Gastrocnemius medialis (tissue), 4 donors: Measurements from ENCODE around the gene GABARAPL2. TPM values are rescaled to one million over a fixed set of nuclear protein-coding genes. Genes with fewer than 3 reads are reported as not detected.
"Not testable (repeated sequence)": the region's sequence is repeated elsewhere in the genome, so short reads cannot be mapped to it uniquely, and the experiment has no call there.

ENCODE experiments used
- ATAC-seq, 2 donors: fragments of 150-250 bp; one replicate each; pipeline ENCODE4 v1.9.1; 2016
- DNase-seq, 2 donors: peaks; one replicate each; pipeline ENCODE4 v3.0.0-alpha.2; 2019
- H3K27ac ChIP-seq, 4 donors: fragments of 200-600 bp; sonication (generic); 1 replicate in 1 of 4; 2 replicates in 3 of 4; pipeline ENCODE4 v1.5.1; 2016 to 2018; ENCODE audit warnings: mild to moderate bottlenecking in 2 of 4, moderate library complexity in 1 of 4
- H3K27me3 ChIP-seq, 3 donors: fragments of 200-600 bp; sonication (generic) in 2 of 3; 1 replicate in 1 of 3; 2 replicates in 2 of 3; pipeline versions ENCODE4 v1.5.1 to v1.6.0; 2016 to 2019; ENCODE audit warnings: mild to moderate bottlenecking in 1 of 3, moderate library complexity in 1 of 3
- H3K36me3 ChIP-seq, 2 donors: fragments of 200-600 bp; sonication (generic) in 1 of 2; one replicate each; pipeline ENCODE4 v1.5.1; 2017 to 2018
- H3K4me1 ChIP-seq, 2 donors: fragments of 200-600 bp; sonication (generic) in 1 of 2; one replicate each; pipeline ENCODE4 v1.5.1; 2016 to 2017; ENCODE audit warnings: mild to moderate bottlenecking in 2 of 2
- H3K4me3 ChIP-seq, 4 donors: fragments of 200-600 bp; sonication (generic) in 3 of 4; 1 replicate in 1 of 4; 2 replicates in 3 of 4; pipeline ENCODE4 v1.5.1; 2016 to 2019; ENCODE audit warnings: mild to moderate bottlenecking in 2 of 4
- H3K9me3 ChIP-seq, 3 donors: fragments of 200-600 bp; sonication (generic) in 2 of 3; 1 replicate in 1 of 3; 2 replicates in 2 of 3; pipeline ENCODE4 v1.5.1; 2016 to 2019
- POLR2A ChIP-seq, 2 donors: fragments of 450-650 bp; IDR thresholded peaks; one replicate each; pipeline ENCODE4 v1.6.1; 2017; ENCODE audit warnings: antibody characterized with exemption in 2 of 2, mild to moderate bottlenecking in 2 of 2, moderate library complexity in 2 of 2
- in situ Hi-C, 4 donors: fragments of 200-750 bp; cut with MboI; loops; one replicate each; pipeline versions ENCODE4 v1.15.0 to v1.8.0; 2017; ENCODE audit warnings: low sequenced_read_pairs in 4 of 4
- intact Hi-C: fragments of 100-400 bp; cut with DNase I; formaldehyde crosslinking; loops from one replicate; pipeline ENCODE4 v1.15.1; 2023; ENCODE audit warnings: low total_unique reads
- total RNA-seq, 4 donors: library from RNA; depleted of rRNA; stranded (reverse); fragments of >200 nt; gene quantifications; one replicate each; pipeline versions ENCODE4 v1.1.0 to v1.2.3, GENCODE V29; 2016
- TF ChIP-seq, protein P1 (sequence below), 5 experiments: fragments of 450-650 bp in 3 of 5; fragments of 200-600 bp in 2 of 5; sonication (generic) in 2 of 5; IDR thresholded peaks in 4 of 5; conservative IDR thresholded peaks in 1 of 5; 1 replicate in 4 of 5; 2 replicates in 1 of 5; pipeline ENCODE4 v1.5.1; 2016 to 2019; ENCODE audit warnings: antibody characterized with exemption in 5 of 5, mild to moderate bottlenecking in 3 of 5, moderate library complexity in 3 of 5

Gene GABARAPL2
- total RNA-seq, 4 donors from 2014 or later, result 92.2 to 137 (median 117) TPM

DNA sequence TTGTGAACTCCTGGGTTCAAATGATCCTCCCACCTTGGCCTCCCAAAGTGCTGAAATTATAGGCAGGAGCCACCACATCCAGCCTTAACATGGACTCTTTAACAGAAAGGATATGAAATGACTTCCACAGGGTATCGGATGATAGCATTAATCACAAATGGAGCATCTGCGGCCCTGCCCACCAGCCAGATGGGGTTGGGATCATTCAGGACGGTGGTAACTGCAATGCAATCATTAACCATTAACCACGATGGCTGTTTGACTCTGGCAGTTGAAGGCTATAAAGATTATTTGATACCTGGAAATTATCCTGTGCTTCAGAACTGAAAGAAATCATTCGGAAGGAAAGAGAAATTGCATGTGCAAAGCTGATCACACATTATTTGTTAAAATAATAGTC lies 24.9 kb upstream of the GABARAPL2 start:
- peaks cover 0 to 5% of the 10 kb centered on the region in 2 donors for H3K36me3 ChIP-seq
- H3K27ac ChIP-seq, result no peak overlapping the region
- no peaks in the 10 kb centered on the region for H3K27me3 ChIP-seq
- no peak overlapping the region for H3K4me3 ChIP-seq
- intact Hi-C loops (no loop called here), in situ Hi-C loops (no loop called here)
- DNase-seq (no peak), ATAC-seq (no peak)
- no peaks in the 10 kb centered on the region for H3K9me3 ChIP-seq
- TF ChIP-seq POLR2A (IDR thresholded peaks at IDR 0.05), result no peak
- TF ChIP-seq, protein P1, sequence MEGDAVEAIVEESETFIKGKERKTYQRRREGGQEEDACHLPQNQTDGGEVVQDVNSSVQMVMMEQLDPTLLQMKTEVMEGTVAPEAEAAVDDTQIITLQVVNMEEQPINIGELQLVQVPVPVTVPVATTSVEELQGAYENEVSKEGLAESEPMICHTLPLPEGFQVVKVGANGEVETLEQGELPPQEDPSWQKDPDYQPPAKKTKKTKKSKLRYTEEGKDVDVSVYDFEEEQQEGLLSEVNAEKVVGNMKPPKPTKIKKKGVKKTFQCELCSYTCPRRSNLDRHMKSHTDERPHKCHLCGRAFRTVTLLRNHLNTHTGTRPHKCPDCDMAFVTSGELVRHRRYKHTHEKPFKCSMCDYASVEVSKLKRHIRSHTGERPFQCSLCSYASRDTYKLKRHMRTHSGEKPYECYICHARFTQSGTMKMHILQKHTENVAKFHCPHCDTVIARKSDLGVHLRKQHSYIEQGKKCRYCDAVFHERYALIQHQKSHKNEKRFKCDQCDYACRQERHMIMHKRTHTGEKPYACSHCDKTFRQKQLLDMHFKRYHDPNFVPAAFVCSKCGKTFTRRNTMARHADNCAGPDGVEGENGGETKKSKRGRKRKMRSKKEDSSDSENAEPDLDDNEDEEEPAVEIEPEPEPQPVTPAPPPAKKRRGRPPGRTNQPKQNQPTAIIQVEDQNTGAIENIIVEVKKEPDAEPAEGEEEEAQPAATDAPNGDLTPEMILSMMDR (IDR thresholded peaks at IDR 0.05 in 4 of 5, conservative IDR thresholded peaks at IDR 0.05 in 1 of 5), result no peak
- H3K4me1 ChIP-seq, result no peaks in the 10 kb centered on the region

DNA sequence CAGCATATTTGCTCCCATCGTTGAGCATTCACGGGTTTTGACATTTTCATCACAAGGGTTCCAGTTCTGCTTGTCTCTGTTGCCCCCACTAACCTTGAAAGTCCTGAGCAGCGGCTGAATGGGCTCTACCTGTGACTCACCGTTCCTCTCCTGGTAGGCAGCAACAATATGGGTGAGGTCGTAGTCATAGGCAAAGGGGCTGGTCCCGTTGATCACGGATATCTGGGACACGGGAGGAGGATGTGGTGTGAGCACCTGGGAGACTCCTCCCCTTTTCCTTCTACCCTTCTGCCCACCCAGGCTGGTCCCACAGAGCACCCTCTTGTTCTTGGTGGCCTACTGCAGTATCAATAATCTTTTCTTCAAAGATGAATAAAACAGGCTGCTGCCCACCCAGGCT lies 23.7 kb upstream of the GABARAPL2 start:
- in situ Hi-C loops, intact Hi-C loops, H3K27ac ChIP-seq, H3K4me3 ChIP-seq, H3K4me1 ChIP-seq, DNase-seq, H3K36me3 ChIP-seq, ATAC-seq, H3K9me3 ChIP-seq, H3K27me3 ChIP-seq: not testable (repeated sequence)

DNA sequence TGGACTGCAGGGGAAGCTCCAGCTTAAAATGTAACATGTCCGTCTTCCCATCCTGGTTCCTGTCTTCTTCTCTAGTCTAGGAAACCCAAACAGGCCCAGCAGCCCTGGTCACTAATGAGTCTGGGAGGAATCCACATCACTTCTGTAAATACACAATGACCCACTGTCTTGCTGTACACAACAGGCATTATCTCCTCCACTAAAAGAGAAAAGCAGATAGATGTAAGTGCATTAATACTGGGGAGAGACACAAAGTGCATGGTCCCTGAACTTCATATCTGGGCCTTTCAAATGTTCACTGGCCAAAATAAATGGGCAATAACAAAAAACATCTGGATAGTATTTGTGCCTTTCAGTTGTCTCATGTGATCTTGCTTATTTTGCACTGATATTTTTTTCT lies 20.3 kb upstream of the GABARAPL2 start:
- ATAC-seq, intact Hi-C loops, H3K9me3 ChIP-seq, DNase-seq, in situ Hi-C loops, H3K4me1 ChIP-seq, H3K36me3 ChIP-seq, H3K27me3 ChIP-seq, H3K27ac ChIP-seq, H3K4me3 ChIP-seq: not testable (repeated sequence)

DNA sequence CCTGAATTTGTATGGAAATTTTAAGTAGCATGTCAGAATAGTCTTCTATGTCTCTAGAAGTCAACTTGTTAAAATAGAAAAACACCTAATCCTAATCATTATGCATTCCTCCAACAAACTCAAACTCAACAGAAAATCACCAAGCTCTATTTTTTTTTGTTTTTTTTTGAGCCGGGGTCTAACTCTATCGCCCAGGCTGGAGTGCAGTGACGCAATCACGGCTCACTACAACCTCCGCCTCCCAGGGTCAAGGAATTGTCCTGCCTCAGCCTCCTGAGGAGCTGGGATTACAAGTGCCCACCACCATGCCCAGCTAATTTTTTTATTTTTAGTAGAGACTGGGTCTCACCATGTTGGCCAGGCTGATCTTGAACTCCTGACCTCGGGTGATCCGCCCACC lies 19.9 kb upstream of the GABARAPL2 start:
- no peaks in the 10 kb centered on the region for H3K4me1 ChIP-seq
- H3K36me3 ChIP-seq, result peaks cover 0 to 5% of the 10 kb centered on the region in 2 donors
- H3K9me3 ChIP-seq, result no peaks in the 10 kb centered on the region
- no peaks in the 10 kb centered on the region for H3K27me3 ChIP-seq
- ATAC-seq (no peak), DNase-seq (no peak)
- no peak overlapping the region for H3K4me3 ChIP-seq
- no peak overlapping the region for H3K27ac ChIP-seq
- in situ Hi-C loops, result no loop called here
- TF ChIP-seq POLR2A (IDR thresholded peaks at IDR 0.05), result no peak
- TF ChIP-seq, protein P1 (IDR thresholded peaks at IDR 0.05 in 4 of 5, conservative IDR thresholded peaks at IDR 0.05 in 1 of 5), result no peak
- intact Hi-C loops, result no loop called here

DNA sequence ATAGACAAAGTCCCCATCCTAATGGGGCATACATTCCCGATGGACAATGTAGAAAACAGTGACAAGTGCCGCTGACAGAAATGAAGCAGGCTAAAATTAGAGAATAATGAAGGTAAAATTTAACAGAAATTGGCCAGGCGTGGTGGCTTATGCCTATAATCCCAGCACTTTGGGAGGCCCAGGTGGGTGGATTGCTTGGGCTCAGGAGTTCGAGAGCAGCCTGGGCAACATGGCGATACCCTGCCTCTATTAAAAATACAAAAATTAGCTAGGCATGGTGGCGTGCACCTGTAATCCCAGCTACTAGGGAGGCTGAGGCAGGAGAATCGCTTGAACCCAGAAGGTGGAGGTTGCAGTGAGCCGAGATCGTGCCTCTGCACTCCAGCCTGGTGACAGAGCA lies 17.7 kb upstream of the GABARAPL2 start:
- H3K9me3 ChIP-seq, H3K4me1 ChIP-seq, H3K27ac ChIP-seq, H3K27me3 ChIP-seq, H3K4me3 ChIP-seq, intact Hi-C loops, ATAC-seq, in situ Hi-C loops, H3K36me3 ChIP-seq, DNase-seq: not testable (repeated sequence)

DNA sequence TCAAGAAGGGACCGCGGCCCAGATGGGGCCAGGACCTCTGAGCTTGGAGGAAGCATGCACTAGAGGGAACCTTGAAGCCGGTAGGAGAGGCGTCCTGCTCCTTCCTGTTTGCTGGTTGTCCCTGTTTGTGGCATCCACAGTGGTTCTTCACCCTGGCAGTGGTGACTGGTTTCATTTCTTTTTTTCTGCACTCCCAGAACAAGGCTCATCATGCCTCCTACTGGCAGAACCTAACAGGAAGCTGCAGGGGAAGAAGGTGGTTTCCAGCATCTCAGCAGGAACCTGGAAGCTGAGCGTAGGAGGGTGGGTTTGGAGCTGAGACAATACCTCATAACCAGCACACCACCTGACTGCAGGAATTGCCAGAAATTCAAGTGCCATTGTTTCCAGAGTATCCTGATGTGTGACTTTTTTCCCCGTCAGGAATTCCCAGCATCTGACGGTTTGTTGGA lies 15.9 kb upstream of the GABARAPL2 start:
- Histone ChIP-seq H3K27me3 (no peaks in the 10 kb centered on the region), H3K4me1 (peaks cover 4 to 9% of the 10 kb centered on the region in 2 donors), H3K9me3 (no peaks in the 10 kb centered on the region), H3K27ac (peak overlapping the region in 3 of 4 donors; percentile 56 to 67 (median 67)), H3K4me3 (peak overlapping the region in 1 of 4 donors; percentile 11), H3K36me3 (no peaks in the 10 kb centered on the region)
- DNase-seq (no peak), ATAC-seq (peak; percentile 57 to 59)
- in situ Hi-C loops, result no loop called here
- TF ChIP-seq, protein P1 (IDR thresholded peaks at IDR 0.05 in 4 of 5, conservative IDR thresholded peaks at IDR 0.05 in 1 of 5), result peak in 3 of 5 experiments; percentile 9 to 37 (median 30)
- TF ChIP-seq POLR2A (IDR thresholded peaks at IDR 0.05), result no peak
- intact Hi-C loops, result loop anchor here (10.0 kb wide), 1 partner anchor 405 kb away; the partner anchor contains the start of gene ZFP1
